HTR-8/SVneo (cell line): Measurements from ENCODE around the gene NDFIP1.

Experiments used
- DNase-seq: peaks from one replicate; pipeline ENCODE4 v3.0.0; 2011; ENCODE audit warnings: low spot score, mixed read lengths; ENCODE audit not compliant: insufficient read length
- FAIRE-seq: peaks from 2 replicates; lab custom pipeline; 2011; peaks lifted over from hg19 to GRCh38; lab: Jason Lieb, UNC

Gene NDFIP1

DNA sequence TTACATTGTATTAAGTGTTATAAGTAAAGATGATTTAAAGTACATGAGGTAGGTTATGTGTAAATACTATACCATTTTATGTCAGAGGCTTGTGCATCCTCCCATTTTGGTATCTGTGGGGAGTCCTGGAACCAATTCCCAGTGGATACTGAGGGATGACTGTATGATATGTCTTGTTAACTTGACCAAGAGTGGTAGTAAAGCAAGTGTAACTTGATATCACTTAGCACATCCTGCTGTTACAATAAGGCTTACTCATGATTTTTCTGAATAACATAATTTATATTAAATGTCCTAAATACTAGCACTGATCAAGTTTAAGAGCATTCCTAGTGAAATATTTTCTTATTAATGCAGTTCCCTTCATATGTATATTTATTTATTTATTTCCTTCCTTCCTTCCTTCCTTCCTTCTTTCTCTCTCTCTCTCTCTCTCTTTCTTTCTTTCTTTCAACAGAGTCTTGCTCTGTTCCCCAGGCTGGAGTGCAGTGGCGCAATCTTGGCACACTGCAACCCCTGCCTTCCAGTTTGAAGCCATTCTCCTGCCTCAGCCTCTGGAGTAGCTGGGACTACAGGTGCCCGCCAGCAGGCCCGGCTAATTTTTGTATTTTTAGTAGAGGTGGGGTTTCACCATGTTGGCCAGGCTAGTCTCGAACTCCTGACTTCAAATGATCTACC lies 7.5 kb downstream of the NDFIP1 start:
- FAIRE-seq (no peak), DNase-seq (no peak)

DNA sequence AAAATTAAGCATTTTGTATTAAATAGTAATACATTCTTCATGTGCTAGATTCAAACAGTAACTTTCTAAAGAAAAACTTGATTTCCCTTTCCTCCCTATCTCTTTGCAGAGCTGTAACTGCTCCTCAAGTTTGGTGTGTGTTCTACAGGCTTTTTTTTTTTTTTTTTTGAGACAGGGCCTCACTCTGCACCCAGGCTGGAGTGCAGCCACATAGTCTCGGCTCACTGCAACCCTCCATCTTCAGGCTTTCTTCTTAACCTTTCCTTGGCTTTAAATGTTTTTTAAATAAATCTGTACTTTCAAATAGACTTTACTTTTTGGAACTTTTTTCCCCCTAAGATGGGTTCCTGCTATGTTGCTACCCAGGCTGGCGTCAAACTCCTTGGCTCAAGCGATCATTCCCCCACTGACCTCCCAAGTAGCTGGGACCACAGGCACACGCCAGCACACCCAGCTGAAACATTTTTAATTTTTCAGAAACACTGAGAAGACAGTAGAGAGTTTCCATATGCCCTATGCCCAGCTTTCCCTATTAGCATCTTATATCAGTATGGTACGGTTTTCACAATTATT lies 9.1 kb downstream of the NDFIP1 start:
- DNase-seq (no peak), FAIRE-seq (no peak)

DNA sequence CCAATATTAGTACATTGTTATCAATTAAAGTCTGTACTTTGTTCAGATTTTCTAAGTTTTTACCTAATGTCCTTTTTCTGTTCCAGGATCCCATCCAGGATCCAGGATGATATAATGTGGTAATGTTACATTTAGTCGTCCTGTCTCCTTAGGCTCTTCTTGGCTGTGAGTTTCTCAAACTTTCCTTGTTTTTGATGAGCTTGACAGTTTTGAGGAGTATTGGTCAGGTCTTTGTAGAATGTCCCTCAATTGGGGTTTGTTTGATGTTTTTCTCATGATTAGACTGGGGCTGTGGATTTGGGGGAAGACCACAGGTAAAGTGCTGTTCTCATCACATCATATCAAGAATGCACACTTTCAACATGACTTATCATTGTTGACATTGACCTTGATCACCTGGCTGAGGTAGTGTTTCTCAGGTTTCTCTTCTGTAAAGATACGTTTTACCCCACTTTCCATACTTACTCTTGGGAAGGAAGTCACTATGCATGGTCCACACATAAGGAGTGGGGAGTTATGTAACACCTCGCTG lies 9.6 kb downstream of the NDFIP1 start:
- DNase-seq: no peak
- no peak for FAIRE-seq

DNA sequence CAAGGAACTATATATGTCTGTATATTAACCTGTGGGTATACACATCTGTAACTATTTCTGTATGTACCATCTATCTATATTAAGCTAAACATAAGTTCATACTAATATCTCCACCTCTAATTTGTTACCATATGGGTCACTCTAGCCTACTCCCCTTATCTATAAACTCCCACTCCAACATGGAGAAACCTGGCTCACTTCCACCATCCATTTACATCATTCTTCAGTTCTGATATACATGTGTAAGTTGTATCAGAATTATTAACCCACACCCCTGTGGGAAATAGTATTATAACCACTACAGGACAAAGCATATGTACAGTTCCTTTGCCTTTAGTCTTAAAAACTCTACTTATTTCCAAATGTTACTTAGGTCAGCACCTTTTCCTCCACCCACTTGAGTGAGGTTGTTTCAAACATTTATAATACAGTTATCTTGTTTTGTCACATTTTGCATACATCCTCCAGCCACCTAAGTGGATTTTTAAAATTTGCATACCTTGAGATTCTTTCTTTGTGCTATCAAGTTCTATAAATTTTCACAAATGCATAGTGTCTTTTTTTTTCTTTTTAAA lies 10.6 kb downstream of the NDFIP1 start:
- FAIRE-seq (no peak), DNase-seq (no peak)

DNA sequence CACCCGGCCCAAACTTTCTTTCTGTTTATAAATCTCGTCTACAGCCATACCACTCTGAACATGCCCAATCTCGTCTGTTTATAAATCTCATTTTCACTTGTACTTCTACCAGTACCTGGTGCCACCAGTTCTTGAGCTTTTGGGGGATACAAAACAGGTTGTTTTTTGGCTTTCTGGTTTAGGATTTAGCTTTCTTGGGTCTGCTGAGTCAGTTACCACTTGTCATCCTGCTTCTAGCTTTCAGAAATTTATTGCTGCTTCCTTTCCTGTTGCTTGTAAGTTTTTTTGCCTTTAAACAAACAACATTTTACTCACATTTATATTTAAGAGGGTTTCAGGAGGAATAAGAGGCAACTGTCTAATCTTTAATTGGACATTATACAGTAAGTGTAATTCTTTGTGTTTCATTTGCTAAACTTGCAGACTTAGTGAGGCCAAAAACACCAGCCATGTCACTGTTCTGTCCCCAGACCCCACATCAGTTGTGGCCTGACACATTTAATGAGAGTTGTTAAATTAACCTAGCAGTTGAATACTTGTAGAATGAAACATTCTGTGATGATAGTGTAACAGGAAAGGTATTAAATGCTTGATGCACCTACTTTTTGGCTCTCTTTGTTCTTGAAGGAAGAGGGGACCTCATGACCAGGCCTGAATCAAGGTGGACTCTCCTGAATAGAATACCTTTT lies 11.8 kb downstream of the NDFIP1 start:
- DNase-seq: no peak
- no peak for FAIRE-seq

DNA sequence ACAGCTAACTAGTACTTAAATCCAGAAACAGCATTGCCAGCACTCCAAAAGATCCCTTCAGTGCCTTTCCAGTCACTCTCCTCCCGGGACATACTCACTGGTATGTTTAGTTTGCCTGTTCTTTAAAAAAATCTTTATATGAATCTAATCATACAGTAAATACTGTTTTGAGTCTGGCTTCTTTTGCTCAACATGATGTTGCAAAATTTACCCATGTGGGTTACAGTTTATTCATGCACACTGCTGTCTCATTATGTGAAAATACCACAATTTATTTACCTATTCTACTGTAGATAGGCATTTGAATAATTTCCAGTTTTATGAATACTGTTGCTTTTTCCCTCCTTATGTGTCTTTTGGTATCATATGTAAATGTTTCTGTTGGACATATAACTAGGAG lies 13.5 kb downstream of the NDFIP1 start:
- DNase-seq (no peak), FAIRE-seq (no peak)

DNA sequence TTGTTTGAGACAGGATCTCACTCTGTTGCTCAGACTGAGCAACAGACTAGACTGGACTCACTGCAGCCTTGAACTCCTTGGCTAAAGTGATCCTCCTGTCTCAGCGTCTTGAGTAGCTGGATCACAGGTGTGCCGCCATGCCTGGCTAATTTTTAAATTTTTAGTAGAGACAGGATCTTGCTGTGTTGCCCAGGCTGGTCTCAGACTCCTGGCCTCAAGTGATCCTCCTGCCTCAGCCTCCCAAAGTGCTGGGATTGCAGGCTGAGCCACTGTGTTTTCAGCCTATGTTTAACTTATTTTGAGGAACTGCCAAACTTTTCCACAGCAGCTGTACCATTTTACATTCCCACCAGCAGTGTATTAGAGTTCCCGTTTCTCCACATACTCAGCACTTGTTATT lies 16.8 kb downstream of the NDFIP1 start:
- no peak for DNase-seq
- no peak for FAIRE-seq

DNA sequence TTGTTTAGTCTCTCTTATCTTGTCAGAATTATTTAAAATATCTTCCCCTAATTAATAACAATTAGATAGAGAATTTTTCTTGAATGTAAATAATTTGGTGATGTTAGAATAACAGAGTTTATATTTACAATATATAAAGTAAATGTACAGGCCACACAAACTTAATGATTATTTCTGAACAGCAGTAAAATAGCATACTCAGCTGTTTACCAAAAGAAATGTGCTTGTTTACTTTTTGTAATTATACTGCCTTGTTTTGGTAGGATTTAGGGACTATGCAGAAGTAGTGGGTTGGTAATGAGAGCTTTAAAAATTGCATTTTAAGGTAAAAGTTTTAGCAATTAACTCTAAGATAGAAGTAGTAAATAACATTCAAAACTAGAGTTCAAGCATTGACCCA lies 17.4 kb downstream of the NDFIP1 start:
- DNase-seq (no peak), FAIRE-seq (no peak)

DNA sequence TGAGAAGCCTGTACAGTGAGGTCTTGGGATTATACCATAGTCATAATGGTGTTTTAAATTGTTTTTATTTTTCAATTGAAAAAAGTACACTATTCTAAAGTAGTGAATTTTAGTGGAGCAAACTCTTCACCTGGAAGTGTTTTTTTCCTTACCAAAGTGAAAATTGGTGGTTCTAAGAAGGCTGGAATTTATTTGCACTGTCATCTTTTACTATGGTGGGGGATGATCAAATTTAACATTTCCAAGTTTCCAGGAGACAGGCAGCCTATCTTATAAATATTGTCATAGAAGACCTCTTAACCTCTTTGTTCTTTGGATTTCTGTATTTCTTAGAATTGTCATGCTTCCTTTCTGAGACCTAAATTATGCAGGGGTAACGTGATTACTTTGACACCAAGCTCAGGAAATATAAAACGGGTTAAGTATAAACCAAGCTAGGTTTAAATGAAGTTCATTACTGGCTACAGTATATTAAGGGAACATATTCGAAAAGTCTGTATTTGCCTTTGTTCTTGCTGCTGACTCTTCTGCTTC lies 20.2 kb downstream of the NDFIP1 start:
- DNase-seq (no peak), FAIRE-seq (no peak)

DNA sequence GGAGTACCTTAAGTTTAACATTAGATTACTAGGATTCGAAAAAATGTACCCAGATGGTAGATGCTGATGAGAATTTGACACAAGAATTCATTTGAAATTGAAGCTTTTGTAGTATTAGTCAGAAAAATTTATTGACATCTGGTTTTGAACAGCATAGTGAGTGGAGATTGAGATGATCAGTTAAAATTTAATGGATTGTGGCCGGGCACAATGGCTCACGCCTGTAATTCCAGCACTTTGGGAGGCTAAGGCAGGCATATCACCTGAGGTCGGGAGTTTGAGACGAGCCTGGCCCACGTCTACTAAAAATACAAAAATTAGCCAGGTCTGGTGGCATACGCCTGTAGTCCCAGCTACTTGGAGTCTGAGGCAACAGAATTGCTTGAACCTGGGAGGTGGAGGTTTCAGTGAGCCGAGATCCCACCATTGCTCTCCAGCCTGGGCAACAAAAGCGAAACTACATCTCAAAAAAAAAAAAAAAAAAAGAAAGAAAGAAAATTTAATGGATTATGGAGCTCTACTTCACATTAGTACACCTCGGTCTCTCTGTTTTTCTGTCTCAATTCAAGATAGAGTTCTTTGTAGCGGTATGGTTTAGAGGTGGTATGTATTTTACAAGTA lies 21.0 kb downstream of the NDFIP1 start:
- no peak for DNase-seq
- no peak for FAIRE-seq

DNA sequence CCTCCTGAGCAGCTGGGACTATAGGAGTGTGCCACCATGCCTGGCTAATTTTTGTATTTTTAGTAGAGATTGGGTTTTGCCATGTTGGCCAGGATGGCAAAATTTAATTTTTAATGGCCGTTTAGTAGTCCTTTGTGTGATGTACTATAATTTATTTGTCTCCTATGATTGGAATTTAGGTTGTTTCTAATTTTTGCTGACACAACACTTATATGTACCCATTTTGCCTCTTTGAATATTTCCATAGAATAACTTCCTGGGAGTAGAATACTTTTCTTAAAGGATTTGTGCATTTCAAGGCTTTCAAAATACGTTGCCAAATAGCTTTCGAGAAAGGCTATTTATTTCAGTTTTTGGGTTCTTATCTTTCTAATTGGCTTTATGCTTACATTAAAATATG lies 22.8 kb downstream of the NDFIP1 start:
- FAIRE-seq: no peak

DNA sequence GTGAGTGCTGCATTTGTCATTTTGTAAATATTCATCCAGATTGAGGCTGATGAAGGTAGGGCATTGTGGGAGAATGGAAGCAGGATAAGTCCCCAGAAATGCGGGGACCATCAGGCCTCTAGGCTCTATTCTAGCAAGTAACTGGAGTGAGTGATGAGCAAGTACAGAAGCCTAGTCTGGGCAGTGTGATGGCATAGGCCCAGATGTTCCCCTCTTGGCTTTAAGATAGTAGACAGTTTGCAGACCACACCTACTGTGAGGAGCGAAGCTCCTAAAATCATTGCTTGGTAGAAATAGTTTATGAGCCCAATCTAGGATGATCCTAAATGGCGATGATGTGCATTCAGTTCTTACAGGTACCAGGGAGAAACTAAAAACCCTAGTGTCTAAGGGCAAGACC lies 24.3 kb downstream of the NDFIP1 start:
- FAIRE-seq (no peak), DNase-seq (no peak)

More for the DNA sequence above, 22.8 kb downstream of the NDFIP1 start:
- no peak for DNase-seq

DNA sequence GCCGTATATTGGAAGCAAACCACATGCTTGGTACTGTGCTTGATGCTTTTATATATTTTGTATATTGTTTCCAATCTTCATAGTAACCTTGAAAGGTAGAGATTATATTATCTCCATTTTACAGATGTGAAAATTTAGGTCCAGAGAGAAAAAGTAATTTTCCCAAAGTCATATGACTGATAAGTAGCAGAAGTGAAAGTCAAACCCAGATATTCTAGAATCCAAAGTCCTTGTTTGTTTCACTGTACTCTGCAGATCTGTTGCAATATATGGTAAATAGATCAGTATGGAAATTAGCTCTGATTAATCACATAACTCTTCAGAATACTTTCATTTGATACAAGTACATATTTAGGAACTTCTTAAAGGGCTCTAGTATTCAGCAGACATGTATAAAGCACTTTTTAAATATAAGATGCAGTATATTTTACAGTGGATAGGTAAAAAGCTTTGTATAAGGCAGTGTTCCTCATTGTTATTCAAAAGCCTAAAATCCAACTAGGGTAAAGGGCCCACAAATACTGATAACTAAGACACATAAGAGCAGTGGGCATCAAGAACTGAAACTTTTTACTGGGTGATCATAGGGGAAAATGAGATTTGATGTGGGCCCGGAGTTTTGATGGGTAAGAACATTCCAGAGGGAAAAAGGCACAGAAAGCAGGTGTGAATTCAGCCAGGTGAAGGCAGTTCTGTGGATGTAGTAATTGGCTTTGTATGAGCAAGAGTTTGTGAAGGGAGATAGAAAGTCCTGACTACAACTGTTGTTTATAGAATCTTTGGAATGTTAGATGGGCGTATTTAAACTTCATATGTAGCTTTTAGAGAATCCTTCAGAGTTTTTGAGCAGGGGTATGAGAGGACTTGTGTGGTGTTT lies 25.0 kb downstream of the NDFIP1 start:
- no peak for DNase-seq
- FAIRE-seq: no peak

DNA sequence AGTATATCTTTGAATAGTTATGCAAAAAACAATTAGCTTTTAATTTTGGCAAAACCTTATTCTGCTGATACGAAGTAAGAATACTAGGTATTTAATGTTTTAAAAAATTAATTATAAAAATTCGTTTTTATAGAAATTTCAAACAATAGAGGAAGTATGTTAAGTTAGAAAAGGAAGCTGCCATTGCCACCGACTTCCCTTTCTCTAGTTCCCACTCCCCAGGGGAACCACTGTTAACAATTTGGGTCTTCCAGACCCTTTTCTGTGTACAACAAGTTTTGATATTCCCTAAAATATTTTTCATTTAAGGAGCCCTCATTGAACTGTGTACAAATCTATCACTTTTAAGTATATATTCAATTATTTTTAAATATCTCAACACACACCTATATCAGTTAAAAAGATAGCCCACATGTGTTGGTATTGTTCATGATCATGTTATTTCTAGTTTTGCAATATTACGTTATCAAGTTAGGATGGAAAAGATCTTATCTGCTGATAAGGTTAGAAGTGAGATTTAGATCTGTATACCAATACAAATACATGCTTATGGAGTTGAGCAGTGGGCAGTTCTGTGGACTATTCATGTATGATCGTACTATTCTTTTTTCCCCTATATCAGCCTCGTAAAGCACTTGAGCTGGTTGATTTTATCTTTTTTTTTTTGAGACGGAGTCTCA lies 25.9 kb downstream of the NDFIP1 start:
- DNase-seq (no peak), FAIRE-seq (no peak)

DNA sequence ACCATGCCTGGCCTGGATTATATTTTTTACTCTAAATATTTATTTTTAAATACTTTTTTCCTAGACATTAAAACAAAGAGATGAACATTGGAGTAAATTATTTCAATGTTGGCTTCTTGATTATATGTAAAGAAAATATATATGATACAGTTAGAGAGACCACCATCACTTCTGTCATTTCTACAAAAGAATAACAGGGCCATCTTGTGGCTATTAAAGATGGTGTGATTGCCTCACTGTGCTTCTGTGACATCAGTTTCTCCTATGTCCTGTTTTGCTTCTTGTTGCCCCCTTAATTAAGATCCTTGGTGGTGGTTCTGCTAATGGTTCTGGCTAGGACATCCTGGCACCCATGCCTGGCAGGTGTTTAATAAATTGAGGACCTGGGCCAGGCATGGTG lies 32.9 kb downstream of the NDFIP1 start:
- FAIRE-seq (no peak), DNase-seq (no peak)

DNA sequence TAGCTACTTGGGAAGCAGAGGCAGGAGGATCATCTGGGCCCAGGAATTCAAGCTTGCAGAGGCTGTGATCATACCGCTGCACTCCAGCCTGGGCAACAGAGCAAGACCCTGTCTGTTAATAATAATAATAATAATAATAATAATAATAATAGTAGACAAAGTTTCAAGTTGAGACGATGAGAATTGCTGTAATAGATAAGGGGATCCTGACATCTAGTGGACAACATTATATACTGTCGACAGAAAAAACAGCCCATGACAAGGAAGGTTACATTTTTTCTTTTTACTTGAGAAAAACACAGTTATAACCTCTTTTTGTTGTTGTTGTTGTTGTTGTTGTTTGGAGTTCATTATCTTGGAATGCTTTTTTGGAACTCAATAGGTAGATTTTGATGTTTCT lies 35.3 kb downstream of the NDFIP1 start:
- DNase-seq (peak; percentile 21), FAIRE-seq (no peak)

DNA sequence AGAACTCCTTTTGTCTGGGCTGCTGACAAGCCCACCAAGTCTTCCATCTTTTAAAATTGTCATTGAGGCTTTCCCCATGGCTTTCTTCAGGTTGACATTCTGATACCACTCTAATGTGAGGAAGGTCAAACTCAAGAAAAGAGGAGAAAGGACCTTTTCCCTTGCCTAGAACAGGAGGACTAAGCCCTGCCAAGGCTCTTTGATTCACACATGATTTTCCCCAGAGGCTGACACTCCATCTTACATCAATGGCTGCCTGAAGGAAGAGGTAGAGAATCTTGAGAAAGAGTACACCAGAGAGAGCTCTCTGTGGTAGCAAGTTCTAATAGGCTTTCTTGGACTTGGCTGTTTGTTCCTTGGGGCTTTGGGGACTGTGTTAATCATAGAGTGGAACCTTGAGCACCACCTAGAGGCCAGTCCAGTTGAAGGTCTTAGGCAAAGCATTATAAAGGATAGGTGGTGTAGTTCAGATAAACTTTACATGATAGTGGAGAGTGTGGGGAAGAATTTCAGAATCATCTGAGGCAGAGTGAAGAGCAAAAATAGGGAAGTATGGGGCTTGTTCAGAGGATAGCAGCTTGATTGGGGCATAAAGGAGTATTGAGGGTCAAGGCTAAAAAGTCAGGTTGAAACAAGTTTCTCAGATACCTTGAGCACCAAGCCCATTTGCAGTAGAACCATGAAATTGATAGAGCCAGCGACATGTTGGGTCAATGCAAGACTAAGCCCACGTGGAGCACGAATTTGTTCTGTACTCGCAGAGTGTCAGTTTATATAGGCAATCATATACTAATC lies 36.7 kb downstream of the NDFIP1 start:
- FAIRE-seq (no peak), DNase-seq (peak; percentile 60)

DNA sequence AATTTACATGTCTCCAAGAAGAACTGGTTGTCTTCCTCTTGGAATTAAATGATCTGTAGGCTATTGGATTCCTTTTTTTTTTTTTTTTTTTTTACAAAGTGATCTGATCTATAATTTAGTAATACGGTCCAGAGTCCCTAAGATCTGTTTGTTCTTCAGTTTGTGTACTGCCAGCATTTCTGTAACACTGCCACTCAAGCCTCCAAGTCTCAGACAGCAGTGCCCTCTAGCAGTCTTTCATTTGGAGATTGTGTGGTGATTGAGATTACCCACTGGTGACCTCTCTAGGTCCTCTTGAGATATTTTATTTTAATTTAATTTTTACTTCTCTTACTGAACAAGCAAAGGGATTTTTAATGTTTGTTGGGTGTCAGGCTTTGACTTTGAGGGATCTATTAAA lies 40.8 kb downstream of the NDFIP1 start:
- FAIRE-seq: no peak
- no peak for DNase-seq
